ENCODE data around the gene TEKT5.

The TEKT5 gene

GRCh38 chr16:10611825-10612342 lies 82.8 kb downstream of the TEKT5 start:
- DNase-seq (ENCODE audit: low read depth): no peak
- TF ChIP-seq CTCF (IDR thresholded peaks at IDR 0.05; ENCODE audit: control insufficient read depth, extremely low read depth, insufficient read depth): no peak
- no peak overlapping the region for H3K4me3 ChIP-seq (ENCODE audit: low read depth, low read length)

- no peak overlapping the region for H3K4me3 ChIP-seq (ENCODE audit: low read depth, low read length)
- DNase-seq (ENCODE audit: low read depth): no peak
- TF ChIP-seq CTCF (IDR thresholded peaks at IDR 0.05; ENCODE audit: control insufficient read depth, extremely low read depth, insufficient read depth): no peak
Observed at GRCh38 chr16:10610499-10611184, 84.1 kb downstream of the TEKT5 start.

- no peak for TF ChIP-seq CTCF (IDR thresholded peaks at IDR 0.05; ENCODE audit: control insufficient read depth, extremely low read depth, insufficient read depth)
- DNase-seq (ENCODE audit: low read depth): no peak
Observed at GRCh38 chr16:10609402-10609774, 85.3 kb downstream of the TEKT5 start.

GRCh38 chr16:10608687-10609401 lies 85.9 kb downstream of the TEKT5 start:
- DNase-seq (ENCODE audit: low read depth): no peak
- TF ChIP-seq CTCF (IDR thresholded peaks at IDR 0.05; ENCODE audit: control insufficient read depth, extremely low read depth, insufficient read depth): no peak
- no peak overlapping the region for H3K4me3 ChIP-seq (ENCODE audit: low read depth, low read length)

More at GRCh38 chr16:10609402-10609774, 85.3 kb downstream of the TEKT5 start:
- no peak overlapping the region for H3K4me3 ChIP-seq (ENCODE audit: low read depth, low read length)

- TF ChIP-seq CTCF (IDR thresholded peaks at IDR 0.05; ENCODE audit: control insufficient read depth, extremely low read depth, insufficient read depth): no peak
- no peak overlapping the region for H3K4me3 ChIP-seq (ENCODE audit: low read depth, low read length)
Observed at GRCh38 chr16:10607157-10607556, 87.6 kb downstream of the TEKT5 start.

GRCh38 chr16:10606607-10607006 lies 88.1 kb downstream of the TEKT5 start:
- no peak for TF ChIP-seq CTCF (IDR thresholded peaks at IDR 0.05; ENCODE audit: control insufficient read depth, extremely low read depth, insufficient read depth)
- no peak overlapping the region for H3K4me3 ChIP-seq (ENCODE audit: low read depth, low read length)
- no peak for DNase-seq (ENCODE audit: low read depth)

More at GRCh38 chr16:10607157-10607556, 87.6 kb downstream of the TEKT5 start:
- no peak for DNase-seq (ENCODE audit: low read depth)
